A549 (cell line): ENCODE measurements around the gene PRTG.

Experiments
- CBX2 ChIP-seq: fragments of 200-600 bp; sonication (generic); IDR thresholded peaks from 2 replicates; pipeline ENCODE4 v1.6.1; 2016; ENCODE audit warnings: low read depth, mild to moderate bottlenecking, borderline replicate concordance
- TF ChIP-seq, protein P1 (sequence below): fragments of 450-650 bp; IDR thresholded peaks from 2 replicates; pipeline ENCODE4 v1.6.1; 2014; ENCODE audit warnings: antibody characterized with exemption
- TF ChIP-seq, protein P2 (sequence below): fragments of >200 bp; sonication (Bioruptor Twin); formaldehyde crosslinking; IDR thresholded peaks from 3 replicates; pipeline ENCODE4 v1.5.1; 2016

DNA sequence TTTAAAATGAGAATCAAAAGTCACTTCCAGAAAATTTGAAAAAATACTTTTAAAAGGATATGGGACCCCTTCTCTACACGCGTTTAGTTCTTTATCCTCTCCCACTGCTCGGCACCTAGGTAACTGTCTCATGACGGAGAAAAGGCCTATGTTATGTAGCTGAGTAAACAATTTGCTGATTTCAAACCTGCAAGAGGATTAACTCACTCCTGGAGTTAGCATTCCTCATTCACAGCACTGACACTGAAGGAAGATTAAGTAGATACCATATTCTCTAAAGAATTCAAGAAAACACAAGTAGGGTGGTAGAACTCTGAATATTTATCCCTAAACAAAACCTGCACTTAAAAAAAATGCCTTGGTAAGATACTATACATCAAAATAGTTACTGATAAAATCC is 124.6 kb downstream of the PRTG start:
- TF ChIP-seq, protein P1, sequence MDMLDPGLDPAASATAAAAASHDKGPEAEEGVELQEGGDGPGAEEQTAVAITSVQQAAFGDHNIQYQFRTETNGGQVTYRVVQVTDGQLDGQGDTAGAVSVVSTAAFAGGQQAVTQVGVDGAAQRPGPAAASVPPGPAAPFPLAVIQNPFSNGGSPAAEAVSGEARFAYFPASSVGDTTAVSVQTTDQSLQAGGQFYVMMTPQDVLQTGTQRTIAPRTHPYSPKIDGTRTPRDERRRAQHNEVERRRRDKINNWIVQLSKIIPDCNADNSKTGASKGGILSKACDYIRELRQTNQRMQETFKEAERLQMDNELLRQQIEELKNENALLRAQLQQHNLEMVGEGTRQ: no peak
- TF ChIP-seq, protein P2, sequence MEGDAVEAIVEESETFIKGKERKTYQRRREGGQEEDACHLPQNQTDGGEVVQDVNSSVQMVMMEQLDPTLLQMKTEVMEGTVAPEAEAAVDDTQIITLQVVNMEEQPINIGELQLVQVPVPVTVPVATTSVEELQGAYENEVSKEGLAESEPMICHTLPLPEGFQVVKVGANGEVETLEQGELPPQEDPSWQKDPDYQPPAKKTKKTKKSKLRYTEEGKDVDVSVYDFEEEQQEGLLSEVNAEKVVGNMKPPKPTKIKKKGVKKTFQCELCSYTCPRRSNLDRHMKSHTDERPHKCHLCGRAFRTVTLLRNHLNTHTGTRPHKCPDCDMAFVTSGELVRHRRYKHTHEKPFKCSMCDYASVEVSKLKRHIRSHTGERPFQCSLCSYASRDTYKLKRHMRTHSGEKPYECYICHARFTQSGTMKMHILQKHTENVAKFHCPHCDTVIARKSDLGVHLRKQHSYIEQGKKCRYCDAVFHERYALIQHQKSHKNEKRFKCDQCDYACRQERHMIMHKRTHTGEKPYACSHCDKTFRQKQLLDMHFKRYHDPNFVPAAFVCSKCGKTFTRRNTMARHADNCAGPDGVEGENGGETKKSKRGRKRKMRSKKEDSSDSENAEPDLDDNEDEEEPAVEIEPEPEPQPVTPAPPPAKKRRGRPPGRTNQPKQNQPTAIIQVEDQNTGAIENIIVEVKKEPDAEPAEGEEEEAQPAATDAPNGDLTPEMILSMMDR: no peak
- TF ChIP-seq CBX2: no peak
